Measurements from ENCODE around the gene SERPIND1.

The SERPIND1 gene

GRCh38 chr22:20744456-20744855 lies 29.5 kb upstream of the SERPIND1 start:
- H3K9ac ChIP-seq (ENCODE audit: low read depth, low read length, poor library complexity, severe bottlenecking), result no peak overlapping the region
- no peak overlapping the region for H3K4me2 ChIP-seq (ENCODE audit: low read depth, low read length, poor library complexity, severe bottlenecking)
- H3K9me3 ChIP-seq (ENCODE audit: insufficient read depth, low read depth, low read length), result no peaks in the 10 kb centered on the region
- H3K27me3 ChIP-seq (ENCODE audit: insufficient read depth, low read length, poor library complexity, severe bottlenecking), result no peaks in the 10 kb centered on the region
- H4K20me1 ChIP-seq (ENCODE audit: insufficient read depth, low read length, poor library complexity, severe bottlenecking), result no peaks in the 10 kb centered on the region
- no peaks in the 10 kb centered on the region for H3K9me2 ChIP-seq (replicated peaks; ENCODE audit: low read depth, low read length)
- H3F3A ChIP-seq (ENCODE audit: low read depth), result no peaks in the 10 kb centered on the region
- peaks cover 57% of the 10 kb centered on the region; the same call in 1 of the 2 replicates for H3K36me3 ChIP-seq (ENCODE audit: insufficient read depth, low read length)
- H3K4me3 ChIP-seq (ENCODE audit: low read length, poor library complexity, severe bottlenecking), result no peak overlapping the region
- H3K4me1 ChIP-seq (ENCODE audit: insufficient read depth, low read length, poor library complexity, severe bottlenecking), result no peaks in the 10 kb centered on the region
- no peak overlapping the region for H2AFZ ChIP-seq (ENCODE audit: low read length)
- no peaks in the 10 kb centered on the region for H3K79me2 ChIP-seq (ENCODE audit: insufficient read depth, low read length)
- TF ChIP-seq EZH2phosphoT487 (IDR thresholded peaks at IDR 0.05; ENCODE audit: borderline replicate concordance) (no peak), CTCF (conservative IDR thresholded peaks at IDR 0.05; ENCODE audit: low read length) (no peak)

- Histone ChIP-seq H3K9me3 (ENCODE audit: insufficient read depth, low read depth, low read length) (no peaks in the 10 kb centered on the region), H3K79me2 (ENCODE audit: insufficient read depth, low read length) (no peaks in the 10 kb centered on the region), H3K4me3 (ENCODE audit: low read length, poor library complexity, severe bottlenecking) (no peak overlapping the region), H3K27me3 (ENCODE audit: insufficient read depth, low read length, poor library complexity, severe bottlenecking) (no peaks in the 10 kb centered on the region), H2AFZ (ENCODE audit: low read length) (no peak overlapping the region), H3K4me1 (ENCODE audit: insufficient read depth, low read length, poor library complexity, severe bottlenecking) (no peaks in the 10 kb centered on the region), H3K4me2 (ENCODE audit: low read depth, low read length, poor library complexity, severe bottlenecking) (no peak overlapping the region), H3K9ac (ENCODE audit: low read depth, low read length, poor library complexity, severe bottlenecking) (no peak overlapping the region), H3K36me3 (ENCODE audit: insufficient read depth, low read length) (peaks cover 62% of the 10 kb centered on the region; the same call in 1 of the 2 replicates), H4K20me1 (ENCODE audit: insufficient read depth, low read length, poor library complexity, severe bottlenecking) (no peaks in the 10 kb centered on the region), H3K9me2 (replicated peaks; ENCODE audit: low read depth, low read length) (no peaks in the 10 kb centered on the region), H3F3A (ENCODE audit: low read depth) (no peaks in the 10 kb centered on the region)
- TF ChIP-seq EZH2phosphoT487 (IDR thresholded peaks at IDR 0.05; ENCODE audit: borderline replicate concordance) (no peak), CTCF (conservative IDR thresholded peaks at IDR 0.05; ENCODE audit: low read length) (no peak)
Observed at GRCh38 chr22:20745119-20745518, 28.8 kb upstream of the SERPIND1 start.

- peaks cover 62% of the 10 kb centered on the region; the same call in 1 of the 2 replicates for H3K36me3 ChIP-seq (ENCODE audit: insufficient read depth, low read length)
Observed at GRCh38 chr22:20746431-20747189, 27.3 kb upstream of the SERPIND1 start.

More at GRCh38 chr22:20746431-20747189, 27.3 kb upstream of the SERPIND1 start:
- Histone ChIP-seq H3K9me2 (replicated peaks; ENCODE audit: low read depth, low read length) (no peaks in the 10 kb centered on the region), H3K79me2 (ENCODE audit: insufficient read depth, low read length) (no peaks in the 10 kb centered on the region), H3K9me3 (ENCODE audit: insufficient read depth, low read depth, low read length) (no peaks in the 10 kb centered on the region), H3K27me3 (ENCODE audit: insufficient read depth, low read length, poor library complexity, severe bottlenecking) (no peaks in the 10 kb centered on the region), H4K20me1 (ENCODE audit: insufficient read depth, low read length, poor library complexity, severe bottlenecking) (no peaks in the 10 kb centered on the region), H3F3A (ENCODE audit: low read depth) (no peaks in the 10 kb centered on the region), H3K9ac (ENCODE audit: low read depth, low read length, poor library complexity, severe bottlenecking) (no peak overlapping the region), H3K4me1 (ENCODE audit: insufficient read depth, low read length, poor library complexity, severe bottlenecking) (no peaks in the 10 kb centered on the region), H3K4me2 (ENCODE audit: low read depth, low read length, poor library complexity, severe bottlenecking) (no peak overlapping the region), H2AFZ (ENCODE audit: low read length) (no peak overlapping the region), H3K4me3 (ENCODE audit: low read length, poor library complexity, severe bottlenecking) (no peak overlapping the region)
- TF ChIP-seq CTCF (conservative IDR thresholded peaks at IDR 0.05; ENCODE audit: low read length) (no peak), EZH2phosphoT487 (IDR thresholded peaks at IDR 0.05; ENCODE audit: borderline replicate concordance) (no peak)
